WTC11 (cell line): Measurements from ENCODE around the gene HYAL2. TPM values are rescaled to one million over a fixed set of nuclear protein-coding genes. Genes with fewer than 3 reads are reported as not detected.

Experiments used
- ATF1 ChIP-seq: sonication (generic); formaldehyde crosslinking; IDR thresholded peaks from 2 replicates; pipeline ENCODE4 v1.8.1; 2023; ENCODE audit warnings: mild to moderate bottlenecking, moderate library complexity, missing genetic modification reagents
- CBFB ChIP-seq: sonication (generic); formaldehyde crosslinking; IDR thresholded peaks from 2 replicates; pipeline ENCODE4 v1.8.1; 2022; ENCODE audit warnings: mild to moderate bottlenecking, low read depth, missing genetic modification reagents
- CREM ChIP-seq: sonication (generic); formaldehyde crosslinking; IDR thresholded peaks from 2 replicates; pipeline ENCODE4 v1.8.1; 2022; ENCODE audit warnings: mild to moderate bottlenecking, missing genetic modification reagents, moderate library complexity
- EMX1 ChIP-seq: fragments of 250-450 bp; sonication (Bioruptor Pico); IDR thresholded peaks from 2 replicates; pipeline ENCODE4 v1.8.0; 2021; ENCODE audit warnings: mild to moderate bottlenecking
- FOXJ3 ChIP-seq: sonication (generic); formaldehyde crosslinking; IDR thresholded peaks from 2 replicates; pipeline ENCODE4 v1.9.0; 2021; ENCODE audit warnings: missing genetic modification reagents, mild to moderate bottlenecking, borderline replicate concordance
- FOXP1 ChIP-seq: sonication (generic); formaldehyde crosslinking; IDR thresholded peaks from 2 replicates; pipeline ENCODE4 v1.8.0; 2022; ENCODE audit warnings: missing genetic modification reagents, mild to moderate bottlenecking, moderate library complexity, borderline replicate concordance
- GABPB1 ChIP-seq: sonication (generic); formaldehyde crosslinking; IDR thresholded peaks from 2 replicates; pipeline ENCODE4 v1.8.1; 2023; ENCODE audit warnings: mild to moderate bottlenecking, missing genetic modification reagents
- GRHL2 ChIP-seq: fragments of 250-450 bp; sonication (Bioruptor Pico); IDR thresholded peaks from 2 replicates; pipeline ENCODE4 v1.8.0; 2022; ENCODE audit warnings: mild to moderate bottlenecking, moderate library complexity; ENCODE audit not compliant: insufficient replicate concordance, severe bottlenecking
- KAT7 ChIP-seq: sonication (generic); formaldehyde crosslinking; IDR thresholded peaks from 2 replicates; pipeline ENCODE4 v1.8.1; 2023; ENCODE audit warnings: missing genetic modification reagents, mild to moderate bottlenecking, borderline replicate concordance
- MXD4 ChIP-seq: fragments of 250-450 bp; sonication (Bioruptor Pico); IDR thresholded peaks from 2 replicates; pipeline ENCODE4 v1.8.0; 2021; ENCODE audit warnings: mild to moderate bottlenecking, moderate library complexity, borderline replicate concordance
- SMAD3 ChIP-seq: sonication (generic); formaldehyde crosslinking; IDR thresholded peaks from 2 replicates; pipeline ENCODE4 v1.8.0; 2022; ENCODE audit warnings: missing genetic modification reagents, mild to moderate bottlenecking, borderline replicate concordance
- SP1 ChIP-seq: sonication (generic); formaldehyde crosslinking; conservative IDR thresholded peaks from 2 replicates; pipeline ENCODE4 v1.8.1; 2022; ENCODE audit warnings: missing genetic modification reagents
- TCF7 ChIP-seq: sonication (generic); formaldehyde crosslinking; IDR thresholded peaks from 2 replicates; pipeline ENCODE4 v1.8.0; 2022; ENCODE audit warnings: mild to moderate bottlenecking, low read depth, missing genetic modification reagents, moderate library complexity
- ZBTB21 ChIP-seq: sonication (generic); formaldehyde crosslinking; IDR thresholded peaks from 2 replicates; pipeline ENCODE4 v1.8.1; 2023; ENCODE audit warnings: mild to moderate bottlenecking, missing genetic modification reagents, borderline replicate concordance
- ZNF138 ChIP-seq: sonication (generic); formaldehyde crosslinking; conservative IDR thresholded peaks from 2 replicates; pipeline ENCODE4 v1.8.1; 2022; ENCODE audit warnings: mild to moderate bottlenecking, moderate library complexity, missing genetic modification reagents
- ZNF219 ChIP-seq: sonication (generic); formaldehyde crosslinking; IDR thresholded peaks from 2 replicates; pipeline ENCODE4 v1.8.0; 2023; ENCODE audit warnings: missing genetic modification reagents, mild to moderate bottlenecking, borderline replicate concordance
- ZNF317 ChIP-seq: sonication (generic); formaldehyde crosslinking; IDR thresholded peaks from 2 replicates; pipeline ENCODE4 v1.8.1; 2023; ENCODE audit warnings: low read depth, mild to moderate bottlenecking, moderate library complexity, missing genetic modification reagents, borderline replicate concordance
- ZNF423 ChIP-seq: fragments of 250-450 bp; sonication (Bioruptor Pico); IDR thresholded peaks from 2 replicates; pipeline ENCODE4 v2.1.2; 2022; ENCODE audit warnings: mild to moderate bottlenecking, moderate library complexity
- ZNF671 ChIP-seq: fragments of 250-450 bp; sonication (Bioruptor Pico); IDR thresholded peaks from 2 replicates; pipeline ENCODE4 v1.8.0; 2021; ENCODE audit warnings: mild to moderate bottlenecking
- total RNA-seq: library from RNA; stranded (reverse); gene quantifications from 3 replicates; pipeline ENCODE4 v1.2.3, GENCODE V29; 2021
- TF ChIP-seq, protein P1 (sequence below): sonication (generic); formaldehyde crosslinking; IDR thresholded peaks from 2 replicates; pipeline ENCODE4 v1.8.1; 2022; ENCODE audit warnings: low read depth, missing genetic modification reagents, borderline replicate concordance
- TF ChIP-seq, protein P2 (sequence below): fragments of 250-450 bp; sonication (Bioruptor Pico); IDR thresholded peaks from 2 replicates; pipeline ENCODE4 v1.9.0; 2021; ENCODE audit warnings: moderate library complexity, mild to moderate bottlenecking, inconsistent platforms, borderline replicate concordance
- TF ChIP-seq, protein P3 (sequence below): fragments of 250-450 bp; sonication (Bioruptor Pico); IDR thresholded peaks from 2 replicates; pipeline ENCODE4 v1.9.0; 2021; ENCODE audit warnings: mild to moderate bottlenecking
- TF ChIP-seq, protein P4 (sequence below): sonication (generic); formaldehyde crosslinking; IDR thresholded peaks from 2 replicates; pipeline ENCODE4 v1.8.1; 2022; ENCODE audit warnings: missing genetic modification reagents, borderline replicate concordance
- TF ChIP-seq, protein P5 (sequence below): fragments of 200-600 bp; IDR thresholded peaks from 2 replicates; pipeline ENCODE4 v1.8.0; 2022; ENCODE audit warnings: antibody characterized with exemption
- TF ChIP-seq, protein P6 (sequence below): fragments of 250-450 bp; sonication (Bioruptor Pico); IDR thresholded peaks from 2 replicates; pipeline ENCODE4 v1.9.0; 2021; ENCODE audit warnings: mild to moderate bottlenecking, borderline replicate concordance
- TF ChIP-seq, protein P7 (sequence below): sonication (generic); formaldehyde crosslinking; conservative IDR thresholded peaks from 2 replicates; pipeline ENCODE4 v1.8.1; 2023; ENCODE audit warnings: mild to moderate bottlenecking, low read depth, missing genetic modification reagents, moderate library complexity

Gene HYAL2
- total RNA-seq, 1 experiment from 2014 or later, result 58.0 TPM

DNA sequence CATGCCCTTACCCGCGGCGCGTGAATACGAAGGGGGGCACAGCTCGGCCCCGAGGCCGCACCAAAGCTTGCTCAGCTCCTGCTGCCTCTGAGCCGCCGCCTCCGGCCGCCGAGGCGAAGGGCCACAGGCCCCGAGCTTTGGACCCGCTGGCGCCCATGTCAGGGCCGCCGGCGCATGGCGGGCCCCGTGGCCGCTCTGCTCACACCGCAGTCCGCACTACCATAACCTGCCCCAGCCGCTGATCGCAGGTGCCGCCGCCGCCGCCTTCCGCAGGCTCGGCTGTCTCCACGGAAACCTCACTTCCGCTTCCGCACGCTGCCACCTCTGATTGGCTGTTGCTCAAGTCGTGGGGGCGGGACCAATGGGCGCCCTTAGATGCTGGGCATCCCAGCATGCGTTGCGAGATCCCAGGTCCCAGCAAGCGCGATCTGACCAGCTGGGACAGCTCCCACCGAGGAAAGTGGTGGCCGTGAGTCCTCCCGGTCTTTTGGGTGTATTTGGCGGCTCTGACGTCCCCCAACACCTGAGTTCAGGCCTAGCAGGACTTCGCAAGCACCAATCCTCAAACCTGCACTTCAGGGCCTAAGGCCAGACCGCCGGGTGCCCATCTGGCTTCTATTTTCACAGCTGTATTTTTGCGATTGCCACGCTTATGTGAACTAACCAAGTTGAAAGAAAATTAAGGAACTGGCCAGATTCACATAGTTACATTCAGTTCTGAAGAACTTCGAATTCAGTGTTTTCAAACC, 5.6 kb upstream of the HYAL2 start, which contains the start of gene TUSC2 (continued):
- TF ChIP-seq, protein P1, sequence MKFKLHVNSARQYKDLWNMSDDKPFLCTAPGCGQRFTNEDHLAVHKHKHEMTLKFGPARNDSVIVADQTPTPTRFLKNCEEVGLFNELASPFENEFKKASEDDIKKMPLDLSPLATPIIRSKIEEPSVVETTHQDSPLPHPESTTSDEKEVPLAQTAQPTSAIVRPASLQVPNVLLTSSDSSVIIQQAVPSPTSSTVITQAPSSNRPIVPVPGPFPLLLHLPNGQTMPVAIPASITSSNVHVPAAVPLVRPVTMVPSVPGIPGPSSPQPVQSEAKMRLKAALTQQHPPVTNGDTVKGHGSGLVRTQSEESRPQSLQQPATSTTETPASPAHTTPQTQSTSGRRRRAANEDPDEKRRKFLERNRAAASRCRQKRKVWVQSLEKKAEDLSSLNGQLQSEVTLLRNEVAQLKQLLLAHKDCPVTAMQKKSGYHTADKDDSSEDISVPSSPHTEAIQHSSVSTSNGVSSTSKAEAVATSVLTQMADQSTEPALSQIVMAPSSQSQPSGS (CRISPR knock-in tag), result no peak
- no peak for TF ChIP-seq ZNF423 (CRISPR knock-in tag)
- TF ChIP-seq, protein P2, sequence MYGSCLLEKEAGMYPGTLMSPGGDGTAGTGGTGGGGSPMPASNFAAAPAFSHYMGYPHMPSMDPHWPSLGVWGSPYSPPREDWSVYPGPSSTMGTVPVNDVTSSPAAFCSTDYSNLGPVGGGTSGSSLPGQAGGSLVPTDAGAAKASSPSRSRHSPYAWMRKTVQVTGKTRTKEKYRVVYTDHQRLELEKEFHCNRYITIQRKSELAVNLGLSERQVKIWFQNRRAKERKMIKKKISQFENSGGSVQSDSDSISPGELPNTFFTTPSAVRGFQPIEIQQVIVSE (CRISPR knock-in tag), result no peak
- TF ChIP-seq, protein P3, sequence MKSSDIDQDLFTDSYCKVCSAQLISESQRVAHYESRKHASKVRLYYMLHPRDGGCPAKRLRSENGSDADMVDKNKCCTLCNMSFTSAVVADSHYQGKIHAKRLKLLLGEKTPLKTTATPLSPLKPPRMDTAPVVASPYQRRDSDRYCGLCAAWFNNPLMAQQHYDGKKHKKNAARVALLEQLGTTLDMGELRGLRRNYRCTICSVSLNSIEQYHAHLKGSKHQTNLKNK (CRISPR knock-in tag), result no peak
- TF ChIP-seq SMAD3, result peak; percentile 78; the same call in 1 of the 2 replicates
- TF ChIP-seq, protein P4, sequence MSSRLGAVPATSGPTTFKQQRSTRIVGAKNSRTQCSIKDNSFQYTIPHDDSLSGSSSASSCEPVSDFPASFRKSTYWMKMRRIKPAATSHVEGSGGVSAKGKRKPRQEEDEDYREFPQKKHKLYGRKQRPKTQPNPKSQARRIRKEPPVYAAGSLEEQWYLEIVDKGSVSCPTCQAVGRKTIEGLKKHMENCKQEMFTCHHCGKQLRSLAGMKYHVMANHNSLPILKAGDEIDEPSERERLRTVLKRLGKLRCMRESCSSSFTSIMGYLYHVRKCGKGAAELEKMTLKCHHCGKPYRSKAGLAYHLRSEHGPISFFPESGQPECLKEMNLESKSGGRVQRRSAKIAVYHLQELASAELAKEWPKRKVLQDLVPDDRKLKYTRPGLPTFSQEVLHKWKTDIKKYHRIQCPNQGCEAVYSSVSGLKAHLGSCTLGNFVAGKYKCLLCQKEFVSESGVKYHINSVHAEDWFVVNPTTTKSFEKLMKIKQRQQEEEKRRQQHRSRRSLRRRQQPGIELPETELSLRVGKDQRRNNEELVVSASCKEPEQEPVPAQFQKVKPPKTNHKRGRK (CRISPR knock-in tag), result no peak
- peak; percentile 78; the same call in 1 of the 2 replicates for TF ChIP-seq ZNF138 (CRISPR knock-in tag)
- TF ChIP-seq ZNF671, result no peak
- peak; percentile 77; the same call in 1 of the 2 replicates for TF ChIP-seq CBFB (CRISPR knock-in tag)
- TF ChIP-seq GRHL2 (CRISPR knock-in tag), result no peak
- TF ChIP-seq, protein P5, sequence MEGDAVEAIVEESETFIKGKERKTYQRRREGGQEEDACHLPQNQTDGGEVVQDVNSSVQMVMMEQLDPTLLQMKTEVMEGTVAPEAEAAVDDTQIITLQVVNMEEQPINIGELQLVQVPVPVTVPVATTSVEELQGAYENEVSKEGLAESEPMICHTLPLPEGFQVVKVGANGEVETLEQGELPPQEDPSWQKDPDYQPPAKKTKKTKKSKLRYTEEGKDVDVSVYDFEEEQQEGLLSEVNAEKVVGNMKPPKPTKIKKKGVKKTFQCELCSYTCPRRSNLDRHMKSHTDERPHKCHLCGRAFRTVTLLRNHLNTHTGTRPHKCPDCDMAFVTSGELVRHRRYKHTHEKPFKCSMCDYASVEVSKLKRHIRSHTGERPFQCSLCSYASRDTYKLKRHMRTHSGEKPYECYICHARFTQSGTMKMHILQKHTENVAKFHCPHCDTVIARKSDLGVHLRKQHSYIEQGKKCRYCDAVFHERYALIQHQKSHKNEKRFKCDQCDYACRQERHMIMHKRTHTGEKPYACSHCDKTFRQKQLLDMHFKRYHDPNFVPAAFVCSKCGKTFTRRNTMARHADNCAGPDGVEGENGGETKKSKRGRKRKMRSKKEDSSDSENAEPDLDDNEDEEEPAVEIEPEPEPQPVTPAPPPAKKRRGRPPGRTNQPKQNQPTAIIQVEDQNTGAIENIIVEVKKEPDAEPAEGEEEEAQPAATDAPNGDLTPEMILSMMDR, result no peak
- TF ChIP-seq MXD4 (CRISPR knock-in tag), result no peak
- no peak for TF ChIP-seq KAT7 (CRISPR knock-in tag)
- TF ChIP-seq, protein P6, sequence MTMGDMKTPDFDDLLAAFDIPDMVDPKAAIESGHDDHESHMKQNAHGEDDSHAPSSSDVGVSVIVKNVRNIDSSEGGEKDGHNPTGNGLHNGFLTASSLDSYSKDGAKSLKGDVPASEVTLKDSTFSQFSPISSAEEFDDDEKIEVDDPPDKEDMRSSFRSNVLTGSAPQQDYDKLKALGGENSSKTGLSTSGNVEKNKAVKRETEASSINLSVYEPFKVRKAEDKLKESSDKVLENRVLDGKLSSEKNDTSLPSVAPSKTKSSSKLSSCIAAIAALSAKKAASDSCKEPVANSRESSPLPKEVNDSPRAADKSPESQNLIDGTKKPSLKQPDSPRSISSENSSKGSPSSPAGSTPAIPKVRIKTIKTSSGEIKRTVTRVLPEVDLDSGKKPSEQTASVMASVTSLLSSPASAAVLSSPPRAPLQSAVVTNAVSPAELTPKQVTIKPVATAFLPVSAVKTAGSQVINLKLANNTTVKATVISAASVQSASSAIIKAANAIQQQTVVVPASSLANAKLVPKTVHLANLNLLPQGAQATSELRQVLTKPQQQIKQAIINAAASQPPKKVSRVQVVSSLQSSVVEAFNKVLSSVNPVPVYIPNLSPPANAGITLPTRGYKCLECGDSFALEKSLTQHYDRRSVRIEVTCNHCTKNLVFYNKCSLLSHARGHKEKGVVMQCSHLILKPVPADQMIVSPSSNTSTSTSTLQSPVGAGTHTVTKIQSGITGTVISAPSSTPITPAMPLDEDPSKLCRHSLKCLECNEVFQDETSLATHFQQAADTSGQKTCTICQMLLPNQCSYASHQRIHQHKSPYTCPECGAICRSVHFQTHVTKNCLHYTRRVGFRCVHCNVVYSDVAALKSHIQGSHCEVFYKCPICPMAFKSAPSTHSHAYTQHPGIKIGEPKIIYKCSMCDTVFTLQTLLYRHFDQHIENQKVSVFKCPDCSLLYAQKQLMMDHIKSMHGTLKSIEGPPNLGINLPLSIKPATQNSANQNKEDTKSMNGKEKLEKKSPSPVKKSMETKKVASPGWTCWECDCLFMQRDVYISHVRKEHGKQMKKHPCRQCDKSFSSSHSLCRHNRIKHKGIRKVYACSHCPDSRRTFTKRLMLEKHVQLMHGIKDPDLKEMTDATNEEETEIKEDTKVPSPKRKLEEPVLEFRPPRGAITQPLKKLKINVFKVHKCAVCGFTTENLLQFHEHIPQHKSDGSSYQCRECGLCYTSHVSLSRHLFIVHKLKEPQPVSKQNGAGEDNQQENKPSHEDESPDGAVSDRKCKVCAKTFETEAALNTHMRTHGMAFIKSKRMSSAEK (CRISPR knock-in tag), result no peak
- TF ChIP-seq FOXP1 (CRISPR knock-in tag), result no peak
- no peak for TF ChIP-seq EMX1 (CRISPR knock-in tag)
- no peak for TF ChIP-seq ZNF317 (CRISPR knock-in tag)
- peak; percentile 78; the same call in 1 of the 2 replicates for TF ChIP-seq ZBTB21 (CRISPR knock-in tag)
- peak; percentile 89; the same call in 1 of the 2 replicates for TF ChIP-seq CREM
- TF ChIP-seq, protein P7, sequence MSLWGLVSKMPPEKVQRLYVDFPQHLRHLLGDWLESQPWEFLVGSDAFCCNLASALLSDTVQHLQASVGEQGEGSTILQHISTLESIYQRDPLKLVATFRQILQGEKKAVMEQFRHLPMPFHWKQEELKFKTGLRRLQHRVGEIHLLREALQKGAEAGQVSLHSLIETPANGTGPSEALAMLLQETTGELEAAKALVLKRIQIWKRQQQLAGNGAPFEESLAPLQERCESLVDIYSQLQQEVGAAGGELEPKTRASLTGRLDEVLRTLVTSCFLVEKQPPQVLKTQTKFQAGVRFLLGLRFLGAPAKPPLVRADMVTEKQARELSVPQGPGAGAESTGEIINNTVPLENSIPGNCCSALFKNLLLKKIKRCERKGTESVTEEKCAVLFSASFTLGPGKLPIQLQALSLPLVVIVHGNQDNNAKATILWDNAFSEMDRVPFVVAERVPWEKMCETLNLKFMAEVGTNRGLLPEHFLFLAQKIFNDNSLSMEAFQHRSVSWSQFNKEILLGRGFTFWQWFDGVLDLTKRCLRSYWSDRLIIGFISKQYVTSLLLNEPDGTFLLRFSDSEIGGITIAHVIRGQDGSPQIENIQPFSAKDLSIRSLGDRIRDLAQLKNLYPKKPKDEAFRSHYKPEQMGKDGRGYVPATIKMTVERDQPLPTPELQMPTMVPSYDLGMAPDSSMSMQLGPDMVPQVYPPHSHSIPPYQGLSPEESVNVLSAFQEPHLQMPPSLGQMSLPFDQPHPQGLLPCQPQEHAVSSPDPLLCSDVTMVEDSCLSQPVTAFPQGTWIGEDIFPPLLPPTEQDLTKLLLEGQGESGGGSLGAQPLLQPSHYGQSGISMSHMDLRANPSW (CRISPR knock-in tag), result peak; percentile 63; the same call in 1 of the 2 replicates
- no peak for TF ChIP-seq FOXJ3 (CRISPR knock-in tag)
- no peak for TF ChIP-seq ATF1 (CRISPR knock-in tag)
- TF ChIP-seq ZNF219, result no peak
- peak; percentile 73 for TF ChIP-seq GABPB1
- no peak for TF ChIP-seq TCF7 (CRISPR knock-in tag)
- peak; percentile 74 for TF ChIP-seq SP1 (CRISPR knock-in tag)
